HEK293 (cell line): ENCODE results near the gene WASL.

Source experiments
- CTCF ChIA-PET: fragments of 350-600 bp; formaldehyde crosslinking; extraction: SDS; loops from one replicate; lab custom pipeline; 2021; ENCODE audit warnings: antibody characterized with exemption; lab: Yijun Ruan, JAX
- POLR2A ChIA-PET: fragments of 300-600 bp; formaldehyde crosslinking; extraction: SDS; loops from one replicate; lab custom pipeline; 2020; ENCODE audit warnings: antibody characterized with exemption, inconsistent platforms; lab: Yijun Ruan, JAX
- H3K27ac ChIP-seq: fragments of 200-500 bp; sonication (Bioruptor generic); 2 replicates; pipeline ENCODE4 v1.5.1; 2014; ENCODE audit warnings: low read depth, low read length, control low read depth, inconsistent platforms; ENCODE audit errors: extremely low read depth
- H3K36me3 ChIP-seq, 2 experiments: fragments of 200-500 bp in 1 of 2; sonication (Bioruptor generic) in 1 of 2; 1 replicate in 1 of 2; 2 replicates in 1 of 2; pipeline ENCODE4 v1.5.1; 2014 to 2017; ENCODE audit warnings: inconsistent platforms in 2 of 2, low read length in 2 of 2; ENCODE audit not compliant: control insufficient read depth in 2 of 2, insufficient read depth in 1 of 2
- H3K4me1 ChIP-seq: fragments of 200-500 bp; sonication (Bioruptor generic); 2 replicates; pipeline ENCODE4 v1.5.1; 2014; ENCODE audit warnings: mild to moderate bottlenecking, low read length, inconsistent platforms; ENCODE audit not compliant: control insufficient read depth, insufficient read depth
- H3K4me3 ChIP-seq: 2 replicates; pipeline ENCODE4 v1.5.1; 2011; ENCODE audit warnings: low read depth, mild to moderate bottlenecking, control low read depth, low read length, moderate library complexity
- H3K9me3 ChIP-seq: fragments of 200-500 bp; sonication (Bioruptor generic); 2 replicates; pipeline ENCODE4 v1.5.1; 2014; ENCODE audit warnings: low read depth, low read length, inconsistent platforms; ENCODE audit not compliant: control insufficient read depth, insufficient read depth
- CTCF ChIP-seq: fragments of 450-650 bp; formaldehyde crosslinking; IDR thresholded peaks from 2 replicates; pipeline ENCODE4 v1.5.1; 2016; ENCODE audit warnings: missing biosample characterization, missing genetic modification characterization
- ELK4 ChIP-seq: IDR thresholded peaks from 2 replicates; pipeline ENCODE4 v1.6.1; 2011; ENCODE audit warnings: mild to moderate bottlenecking, low read depth, low read length, borderline replicate concordance
- GLIS2 ChIP-seq: fragments of 450-650 bp; formaldehyde crosslinking; IDR thresholded peaks from 2 replicates; pipeline ENCODE4 v1.5.1; 2016; ENCODE audit warnings: missing biosample characterization, missing genetic modification characterization
- HOXC10 ChIP-seq: sonication (generic); formaldehyde crosslinking; IDR thresholded peaks from 2 replicates; pipeline ENCODE4 v1.8.1; 2023; ENCODE audit warnings: mild to moderate bottlenecking, missing genetic modification reagents
- MEIS1 ChIP-seq: sonication (generic); formaldehyde crosslinking; IDR thresholded peaks from 2 replicates; pipeline ENCODE4 v1.8.1; 2022; ENCODE audit warnings: missing genetic modification reagents, mild to moderate bottlenecking, borderline replicate concordance
- MZF1 ChIP-seq: fragments of 450-650 bp; formaldehyde crosslinking; IDR thresholded peaks from 2 replicates; pipeline ENCODE4 v1.5.1; 2017; ENCODE audit warnings: missing biosample characterization, missing genetic modification characterization, borderline replicate concordance
- PRDM10 ChIP-seq: fragments of 450-650 bp; formaldehyde crosslinking; IDR thresholded peaks from 2 replicates; pipeline ENCODE4 v1.5.1; 2016; ENCODE audit warnings: missing biosample characterization, missing genetic modification characterization
- ZBTB48 ChIP-seq: fragments of 450-650 bp; formaldehyde crosslinking; IDR thresholded peaks from 2 replicates; pipeline ENCODE4 v1.5.1; 2016; ENCODE audit warnings: missing biosample characterization, missing genetic modification characterization
- ZFP69B ChIP-seq: fragments of 450-650 bp; formaldehyde crosslinking; IDR thresholded peaks from 2 replicates; pipeline ENCODE4 v1.5.1; 2016; ENCODE audit warnings: missing biosample characterization, missing genetic modification characterization
- ZIC2 ChIP-seq: fragments of 450-650 bp; formaldehyde crosslinking; IDR thresholded peaks from 2 replicates; pipeline ENCODE4 v1.5.1; 2016; ENCODE audit warnings: missing biosample characterization, missing genetic modification characterization
- ZNF132 ChIP-seq: fragments of 450-650 bp; formaldehyde crosslinking; IDR thresholded peaks from 2 replicates; pipeline ENCODE4 v1.5.1; 2017; ENCODE audit warnings: missing biosample characterization, missing genetic modification characterization, borderline replicate concordance
- ZNF239 ChIP-seq: fragments of 450-650 bp; formaldehyde crosslinking; IDR thresholded peaks from 2 replicates; pipeline ENCODE4 v1.5.1; 2016; ENCODE audit warnings: missing biosample characterization, missing genetic modification characterization
- ZNF266 ChIP-seq: fragments of 450-650 bp; formaldehyde crosslinking; IDR thresholded peaks from 2 replicates; pipeline ENCODE4 v1.5.1; 2016; ENCODE audit warnings: missing biosample characterization, missing genetic modification characterization, low read depth
- ZNF302 ChIP-seq: fragments of 450-650 bp; formaldehyde crosslinking; IDR thresholded peaks from 2 replicates; pipeline ENCODE4 v1.5.1; 2016; ENCODE audit warnings: missing biosample characterization, missing genetic modification characterization, low read depth
- ZNF549 ChIP-seq: fragments of 450-650 bp; IDR thresholded peaks from 2 replicates; pipeline ENCODE4 v1.5.1; 2018; ENCODE audit warnings: missing biosample characterization, missing genetic modification characterization, mild to moderate bottlenecking, inconsistent platforms, moderate library complexity
- ZNF837 ChIP-seq: fragments of 450-650 bp; formaldehyde crosslinking; IDR thresholded peaks from 2 replicates; pipeline ENCODE4 v1.5.1; 2016; ENCODE audit warnings: missing biosample characterization, missing genetic modification characterization

Gene WASL

GRCh38 chr7:123771846-123772245 is 23.0 kb upstream of the WASL start (continued):
- TF ChIP-seq CTCF (tag by site-specific recombination), result no peak
- TF ChIP-seq ZNF132 (tag by site-specific recombination), result no peak
- no peak for TF ChIP-seq ZNF239 (tag by site-specific recombination)
- TF ChIP-seq ZNF837 (tag by site-specific recombination), result no peak

- Histone ChIP-seq H3K9me3 (no peaks in the 10 kb centered on the region), H3K4me3 (no peak overlapping the region), H3K36me3 (no peaks in the 10 kb centered on the region), H3K27ac (no peak overlapping the region), H3K4me1 (no peaks in the 10 kb centered on the region)
- no peak for TF ChIP-seq ZNF266 (tag by site-specific recombination)
- no peak for TF ChIP-seq GLIS2 (tag by site-specific recombination)
- no peak for TF ChIP-seq ZIC2 (tag by site-specific recombination)
- TF ChIP-seq ELK4, result no peak
- no peak for TF ChIP-seq ZNF549 (tag by site-specific recombination)
- ChIA-PET POLR2A (no interaction called here), CTCF (interaction anchor here (1.0 kb wide), 1 partner anchor 70 kb away, joined by 3 read pairs; no protein-coding TSS in a partner anchor)
Observed at GRCh38 chr7:123771256-123771655, 22.5 kb upstream of the WASL start.

GRCh38 chr7:123770378-123770777 is 21.6 kb upstream of the WASL start:
- TF ChIP-seq MZF1 (no peak), ZBTB48 (no peak), HOXC10 (CRISPR knock-in tag) (no peak), ZFP69B (tag by site-specific recombination) (no peak), ZNF302 (tag by site-specific recombination) (no peak), MEIS1 (no peak)
- no peaks in the 10 kb centered on the region; the same call in 1 of the 2 replicates for H3K4me1 ChIP-seq
- POLR2A ChIA-PET, result no interaction called here
- CTCF ChIA-PET, result interaction anchor here (0.6 to 1.0 kb wide), 6 partner anchors 17 to 820 kb away, joined by 3 to 7 read pairs (median 3); no protein-coding TSS in a partner anchor
- no peak overlapping the region for H3K4me3 ChIP-seq
- H3K9me3 ChIP-seq, result no peaks in the 10 kb centered on the region
- H3K27ac ChIP-seq, result no peak overlapping the region
- no peaks in the 10 kb centered on the region for H3K36me3 ChIP-seq

- Histone ChIP-seq H3K36me3 (no peaks in the 10 kb centered on the region), H3K27ac (no peak overlapping the region), H3K4me1 (no peaks in the 10 kb centered on the region; the same call in 1 of the 2 replicates), H3K4me3 (no peak overlapping the region), H3K9me3 (no peaks in the 10 kb centered on the region)
- TF ChIP-seq ZBTB48, result no peak
- TF ChIP-seq PRDM10 (tag by site-specific recombination), result peak; percentile 22; the same call in 1 of the 2 replicates
- POLR2A ChIA-PET, result no interaction called here
- CTCF ChIA-PET, result interaction anchor here (0.6 kb wide), 2 partner anchors 61 to 821 kb away, joined by 3 to 4 read pairs; no protein-coding TSS in a partner anchor
Observed at GRCh38 chr7:123769371-123769770, 20.6 kb upstream of the WASL start.
